ENCODE results near the gene CTAGE8.
"Not testable (repeated sequence)": the region's sequence is repeated elsewhere in the genome, so short reads cannot be mapped to it uniquely, and the experiment has no call there.

The CTAGE8 gene

DNA sequence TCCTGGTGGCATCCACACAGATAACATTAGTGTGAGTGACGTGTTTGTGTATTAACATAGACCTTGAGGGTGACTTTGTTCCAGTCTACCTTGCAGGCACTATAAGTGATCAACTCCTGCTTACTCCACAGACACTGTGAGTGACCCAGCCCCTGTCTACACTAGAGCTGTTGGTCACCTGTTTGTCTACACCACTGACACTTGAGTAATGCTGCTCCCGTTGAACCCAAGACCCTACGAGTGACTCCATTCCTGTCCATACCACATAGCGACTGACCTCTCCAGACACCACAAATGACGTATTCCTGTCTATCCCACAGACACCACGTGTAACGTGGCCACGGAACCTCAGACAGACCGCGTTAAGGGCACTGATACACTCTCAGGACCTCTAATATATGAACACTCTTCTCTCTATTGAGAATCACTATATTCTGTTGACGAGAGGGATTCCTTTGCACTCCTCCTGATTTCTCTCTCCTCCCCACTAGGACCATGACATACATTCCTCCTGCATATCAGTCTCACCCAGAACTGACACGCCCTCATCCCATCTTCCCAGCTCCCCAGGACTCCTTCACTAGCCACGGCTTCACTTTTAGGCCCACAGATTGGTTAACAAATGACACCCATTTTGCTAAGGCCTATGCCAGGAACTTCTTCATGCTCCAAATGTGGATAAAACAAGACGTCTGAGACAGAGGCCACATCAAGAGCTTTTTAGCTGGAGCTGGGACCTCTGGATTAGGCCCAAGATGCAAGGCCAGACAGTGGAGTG lies 23.5 kb upstream of the CTAGE8 start:
- H3K4me3 ChIP-seq (ENCODE audit: insufficient read depth, low read depth, low read length, poor library complexity, severe bottlenecking); DNase-seq; H3K27ac ChIP-seq (ENCODE audit: insufficient read depth, low read length, poor library complexity, severe bottlenecking); H3K36me3 ChIP-seq (ENCODE audit: control insufficient read depth, insufficient read depth, low read length); H3K27me3 ChIP-seq (replicated peaks; ENCODE audit: control insufficient read depth, insufficient read depth, low read length, poor library complexity, severe bottlenecking); H3K9me3 ChIP-seq (ENCODE audit: control insufficient read depth, low read length); H3K4me1 ChIP-seq (ENCODE audit: control insufficient read depth, insufficient read depth, low read length, poor library complexity, severe bottlenecking): not testable (repeated sequence)

- not testable (repeated sequence) for H3K27ac ChIP-seq (ENCODE audit: insufficient read depth, low read length, poor library complexity, severe bottlenecking); DNase-seq; H3K4me3 ChIP-seq (ENCODE audit: insufficient read depth, low read depth, low read length, poor library complexity, severe bottlenecking)
Measured at GRCh38 chr7:144291607-144292006, 22.5 kb upstream of the CTAGE8 start.

DNA sequence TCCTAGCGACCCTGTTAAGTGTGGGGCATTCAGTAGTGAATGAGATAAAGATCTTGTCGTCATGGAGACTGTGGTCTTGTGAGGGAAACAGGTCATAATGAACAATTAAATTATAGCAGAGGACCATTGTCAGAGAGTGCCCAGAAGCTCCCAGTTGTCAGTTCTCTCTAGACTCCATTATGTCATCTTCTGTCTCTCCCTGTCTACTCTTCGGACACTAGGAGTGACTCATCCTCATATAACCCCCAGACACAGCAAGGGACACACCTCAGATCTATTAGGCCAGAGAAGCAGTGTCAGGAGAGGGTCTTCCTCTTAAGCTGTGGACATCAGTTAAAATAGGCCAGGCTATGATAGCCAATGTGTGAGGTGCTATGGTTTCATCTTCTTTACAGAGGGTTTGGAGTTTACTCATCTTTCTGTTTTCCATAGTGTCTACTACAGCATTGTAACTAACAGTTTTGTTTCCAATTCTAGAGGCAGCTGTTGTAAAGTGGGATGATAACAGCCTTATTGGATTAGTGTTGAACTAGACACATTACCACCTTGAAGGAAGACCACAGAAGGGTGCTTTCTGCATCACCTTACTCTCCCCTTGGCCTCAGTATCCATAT lies 18.2 kb upstream of the CTAGE8 start:
- H3K9me3 ChIP-seq (ENCODE audit: control insufficient read depth, low read length); H3K36me3 ChIP-seq (ENCODE audit: control insufficient read depth, insufficient read depth, low read length); DNase-seq; H3K4me1 ChIP-seq (ENCODE audit: control insufficient read depth, insufficient read depth, low read length, poor library complexity, severe bottlenecking); H3K4me3 ChIP-seq (ENCODE audit: insufficient read depth, low read depth, low read length, poor library complexity, severe bottlenecking); H3K27me3 ChIP-seq (replicated peaks; ENCODE audit: control insufficient read depth, insufficient read depth, low read length, poor library complexity, severe bottlenecking); H3K27ac ChIP-seq (ENCODE audit: insufficient read depth, low read length, poor library complexity, severe bottlenecking): not testable (repeated sequence)

More at GRCh38 chr7:144291607-144292006, 22.5 kb upstream of the CTAGE8 start:
- not testable (repeated sequence) for H3K27me3 ChIP-seq (replicated peaks; ENCODE audit: control insufficient read depth, insufficient read depth, low read length, poor library complexity, severe bottlenecking); H3K4me1 ChIP-seq (ENCODE audit: control insufficient read depth, insufficient read depth, low read length, poor library complexity, severe bottlenecking); H3K36me3 ChIP-seq (ENCODE audit: control insufficient read depth, insufficient read depth, low read length); H3K9me3 ChIP-seq (ENCODE audit: control insufficient read depth, low read length)

GRCh38 chr7:144283716-144284115 lies 14.6 kb upstream of the CTAGE8 start:
- H3K27me3 ChIP-seq (replicated peaks; ENCODE audit: control insufficient read depth, insufficient read depth, low read length, poor library complexity, severe bottlenecking); DNase-seq; H3K4me1 ChIP-seq (ENCODE audit: control insufficient read depth, insufficient read depth, low read length, poor library complexity, severe bottlenecking); H3K9me3 ChIP-seq (ENCODE audit: control insufficient read depth, low read length); H3K36me3 ChIP-seq (ENCODE audit: control insufficient read depth, insufficient read depth, low read length); H3K4me3 ChIP-seq (ENCODE audit: insufficient read depth, low read depth, low read length, poor library complexity, severe bottlenecking); H3K27ac ChIP-seq (ENCODE audit: insufficient read depth, low read length, poor library complexity, severe bottlenecking): not testable (repeated sequence)

DNA sequence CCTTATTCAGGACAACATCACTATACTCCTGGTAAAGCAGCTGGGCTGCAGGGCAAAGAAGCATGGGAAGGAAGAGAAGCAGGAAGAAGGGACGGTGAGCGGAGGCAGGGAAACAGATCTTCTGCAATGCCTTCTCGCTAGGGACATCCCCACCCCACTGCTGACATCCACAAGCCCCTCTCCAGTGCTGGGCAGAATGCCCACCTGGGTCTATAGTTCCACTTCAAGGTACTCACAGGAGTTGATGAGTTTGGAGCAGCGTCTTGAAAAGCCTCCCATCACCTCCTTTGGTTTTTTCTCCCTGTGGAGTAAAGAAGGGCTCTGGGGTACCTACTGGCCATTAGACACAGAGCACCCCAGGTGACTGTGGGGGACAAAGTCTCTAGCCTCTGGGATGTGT lies 13.4 kb upstream of the CTAGE8 start:
- H3K9me3 ChIP-seq (ENCODE audit: control insufficient read depth, low read length); DNase-seq; H3K27me3 ChIP-seq (replicated peaks; ENCODE audit: control insufficient read depth, insufficient read depth, low read length, poor library complexity, severe bottlenecking); H3K4me3 ChIP-seq (ENCODE audit: insufficient read depth, low read depth, low read length, poor library complexity, severe bottlenecking); H3K36me3 ChIP-seq (ENCODE audit: control insufficient read depth, insufficient read depth, low read length); H3K4me1 ChIP-seq (ENCODE audit: control insufficient read depth, insufficient read depth, low read length, poor library complexity, severe bottlenecking); H3K27ac ChIP-seq (ENCODE audit: insufficient read depth, low read length, poor library complexity, severe bottlenecking): not testable (repeated sequence)

- not testable (repeated sequence) for H3K27ac ChIP-seq (ENCODE audit: insufficient read depth, low read length, poor library complexity, severe bottlenecking); H3K36me3 ChIP-seq (ENCODE audit: control insufficient read depth, insufficient read depth, low read length); DNase-seq; H3K4me1 ChIP-seq (ENCODE audit: control insufficient read depth, insufficient read depth, low read length, poor library complexity, severe bottlenecking); H3K9me3 ChIP-seq (ENCODE audit: control insufficient read depth, low read length); H3K4me3 ChIP-seq (ENCODE audit: insufficient read depth, low read depth, low read length, poor library complexity, severe bottlenecking); H3K27me3 ChIP-seq (replicated peaks; ENCODE audit: control insufficient read depth, insufficient read depth, low read length, poor library complexity, severe bottlenecking)
Measured at GRCh38 chr7:144281981-144282380, 12.9 kb upstream of the CTAGE8 start.

- H3K27ac ChIP-seq (ENCODE audit: insufficient read depth, low read length, poor library complexity, severe bottlenecking); H3K4me1 ChIP-seq (ENCODE audit: control insufficient read depth, insufficient read depth, low read length, poor library complexity, severe bottlenecking); H3K9me3 ChIP-seq (ENCODE audit: control insufficient read depth, low read length); H3K36me3 ChIP-seq (ENCODE audit: control insufficient read depth, insufficient read depth, low read length); DNase-seq; H3K4me3 ChIP-seq (ENCODE audit: insufficient read depth, low read depth, low read length, poor library complexity, severe bottlenecking); H3K27me3 ChIP-seq (replicated peaks; ENCODE audit: control insufficient read depth, insufficient read depth, low read length, poor library complexity, severe bottlenecking): not testable (repeated sequence)
Measured at GRCh38 chr7:144280010-144280409, 10.9 kb upstream of the CTAGE8 start.

DNA sequence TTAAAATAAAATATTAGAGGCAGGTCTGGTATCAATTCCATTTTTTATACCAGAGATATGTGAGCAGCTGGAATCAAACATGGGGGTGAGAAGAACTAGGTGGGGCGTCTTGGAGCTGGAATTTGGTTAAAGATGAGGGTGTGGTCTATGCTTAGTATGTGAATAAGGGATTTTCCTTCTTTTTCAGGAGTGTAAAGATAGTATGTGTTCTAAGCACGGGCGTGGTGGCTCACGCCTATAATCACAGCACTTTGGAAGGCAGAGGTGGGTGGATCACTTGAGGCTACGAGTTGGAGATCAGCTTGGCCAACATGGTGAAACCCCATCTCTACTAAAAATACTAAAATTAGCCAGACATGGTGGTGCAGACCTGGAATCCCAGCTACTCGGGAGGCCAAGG lies 6.2 kb upstream of the CTAGE8 start:
- H3K27ac ChIP-seq (ENCODE audit: insufficient read depth, low read length, poor library complexity, severe bottlenecking); H3K4me3 ChIP-seq (ENCODE audit: insufficient read depth, low read depth, low read length, poor library complexity, severe bottlenecking); H3K27me3 ChIP-seq (replicated peaks; ENCODE audit: control insufficient read depth, insufficient read depth, low read length, poor library complexity, severe bottlenecking); DNase-seq; H3K36me3 ChIP-seq (ENCODE audit: control insufficient read depth, insufficient read depth, low read length); H3K4me1 ChIP-seq (ENCODE audit: control insufficient read depth, insufficient read depth, low read length, poor library complexity, severe bottlenecking); H3K9me3 ChIP-seq (ENCODE audit: control insufficient read depth, low read length): not testable (repeated sequence)

GRCh38 chr7:144264692-144265091 lies 4.4 kb downstream of the CTAGE8 start, which contains the start of gene OR2A7:
OR2A7 (minus strand) TSS chr7:144264792; CDS start chr7:144259628, 5,164 bp downstream.
- not testable (repeated sequence) for H3K36me3 ChIP-seq (ENCODE audit: control insufficient read depth, insufficient read depth, low read length); H3K27me3 ChIP-seq (replicated peaks; ENCODE audit: control insufficient read depth, insufficient read depth, low read length, poor library complexity, severe bottlenecking); H3K4me1 ChIP-seq (ENCODE audit: control insufficient read depth, insufficient read depth, low read length, poor library complexity, severe bottlenecking); H3K4me3 ChIP-seq (ENCODE audit: insufficient read depth, low read depth, low read length, poor library complexity, severe bottlenecking); DNase-seq; H3K27ac ChIP-seq (ENCODE audit: insufficient read depth, low read length, poor library complexity, severe bottlenecking); H3K9me3 ChIP-seq (ENCODE audit: control insufficient read depth, low read length)

DNA sequence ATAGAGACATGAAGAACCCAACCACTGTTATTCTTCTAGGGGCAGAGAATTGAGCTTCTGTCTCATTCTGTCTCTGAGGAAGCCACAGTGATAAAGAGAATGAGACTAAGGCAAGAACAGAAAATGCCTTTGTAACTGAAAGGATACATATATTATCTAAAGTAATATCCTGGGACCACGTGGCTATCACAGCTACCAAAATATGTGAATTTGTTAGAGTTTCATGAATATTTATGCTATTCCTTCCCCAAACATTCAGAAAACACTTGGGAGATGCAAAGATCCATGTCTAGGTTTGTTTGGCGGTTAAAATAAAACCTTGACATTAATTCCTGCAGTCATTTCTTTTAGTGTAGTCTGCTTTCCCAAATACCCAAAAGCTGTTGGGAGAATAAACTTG lies 7.0 kb downstream of the CTAGE8 start:
- H3K9me3 ChIP-seq (ENCODE audit: control insufficient read depth, low read length); H3K4me1 ChIP-seq (ENCODE audit: control insufficient read depth, insufficient read depth, low read length, poor library complexity, severe bottlenecking); DNase-seq; H3K27ac ChIP-seq (ENCODE audit: insufficient read depth, low read length, poor library complexity, severe bottlenecking); H3K4me3 ChIP-seq (ENCODE audit: insufficient read depth, low read depth, low read length, poor library complexity, severe bottlenecking); H3K36me3 ChIP-seq (ENCODE audit: control insufficient read depth, insufficient read depth, low read length); H3K27me3 ChIP-seq (replicated peaks; ENCODE audit: control insufficient read depth, insufficient read depth, low read length, poor library complexity, severe bottlenecking): not testable (repeated sequence)
